Loucy (cell line): ENCODE data around the gene ZBED1.

Experiments used
- CTCF ChIP-seq: fragments of 200-600 bp; sonication (generic); conservative IDR thresholded peaks from 2 replicates; pipeline ENCODE4 v1.5.1; 2014; ENCODE audit warnings: mild to moderate bottlenecking, antibody characterized with exemption, low read length
- EZH2phosphoT487 ChIP-seq: fragments of 200-600 bp; IDR thresholded peaks from 2 replicates; pipeline ENCODE4 v1.6.1; 2018; ENCODE audit warnings: antibody characterized with exemption, mild to moderate bottlenecking, moderate library complexity, borderline replicate concordance

- no peak for TF ChIP-seq CTCF
- no peak for TF ChIP-seq EZH2phosphoT487
Measured at GRCh38 chrX:2502120-2502667, 1.4 kb upstream of the ZBED1 start.
